SU-DHL-6 (cell line): ENCODE results near the gene CCT5.

Experiments used
- CTCF ChIP-seq: fragments of 200-600 bp; sonication (generic); IDR thresholded peaks from one replicate; pipeline ENCODE4 v1.5.1; 2017; ENCODE audit warnings: antibody characterized with exemption, mild to moderate bottlenecking, low read length, moderate library complexity; ENCODE audit not compliant: insufficient read depth, poor library complexity, severe bottlenecking
- EZH2phosphoT487 ChIP-seq: fragments of 200-600 bp; sonication (generic), shearing (Covaris generic); conservative IDR thresholded peaks from 2 replicates; pipeline ENCODE4 v1.6.1; 2018; ENCODE audit warnings: mild to moderate bottlenecking, antibody characterized with exemption, low read length, moderate library complexity, mixed read lengths

DNA sequence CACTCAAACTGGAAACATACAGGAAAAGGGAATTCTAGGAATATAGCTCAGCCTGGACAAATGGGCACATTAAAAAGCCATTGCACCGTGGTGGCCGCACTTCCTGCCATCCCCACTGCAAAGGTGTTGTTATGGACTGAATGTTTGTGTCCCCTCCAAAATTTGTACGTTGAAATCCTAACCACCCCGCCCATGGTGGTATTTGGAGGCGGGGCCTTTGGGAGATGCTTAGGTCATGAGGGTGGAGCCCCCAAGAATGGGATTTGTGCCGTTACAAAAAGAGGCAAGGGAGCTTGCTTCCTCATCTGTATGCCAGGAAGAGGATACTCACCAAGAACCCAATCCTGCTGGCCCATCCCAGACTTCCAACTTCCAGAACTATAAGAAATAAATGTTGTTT lies 58.8 kb downstream of the CCT5 start:
- TF ChIP-seq CTCF (no peak), EZH2phosphoT487 (no peak)
